Measurements from ENCODE around the gene DNAJC9.

DNA sequence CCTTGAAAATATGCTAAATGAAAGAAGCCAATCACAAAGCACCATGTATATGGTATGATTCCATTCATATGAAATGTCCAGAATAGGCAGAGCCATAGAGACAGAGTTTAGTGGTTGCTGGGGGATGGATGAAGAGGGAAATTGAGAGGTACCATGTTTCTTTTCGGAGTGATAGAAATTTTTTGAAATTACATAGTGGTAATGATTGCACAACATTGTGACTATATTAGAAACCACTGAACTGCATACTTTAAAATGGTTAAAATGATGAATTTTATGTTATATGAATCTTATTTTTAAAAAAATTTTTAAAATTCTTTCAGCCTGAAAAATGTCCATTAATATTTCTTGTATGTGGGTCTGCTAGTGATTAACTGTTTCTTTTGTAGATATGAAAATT, 26.1 kb downstream of the DNAJC9 start:
- TF ChIP-seq, protein P1, sequence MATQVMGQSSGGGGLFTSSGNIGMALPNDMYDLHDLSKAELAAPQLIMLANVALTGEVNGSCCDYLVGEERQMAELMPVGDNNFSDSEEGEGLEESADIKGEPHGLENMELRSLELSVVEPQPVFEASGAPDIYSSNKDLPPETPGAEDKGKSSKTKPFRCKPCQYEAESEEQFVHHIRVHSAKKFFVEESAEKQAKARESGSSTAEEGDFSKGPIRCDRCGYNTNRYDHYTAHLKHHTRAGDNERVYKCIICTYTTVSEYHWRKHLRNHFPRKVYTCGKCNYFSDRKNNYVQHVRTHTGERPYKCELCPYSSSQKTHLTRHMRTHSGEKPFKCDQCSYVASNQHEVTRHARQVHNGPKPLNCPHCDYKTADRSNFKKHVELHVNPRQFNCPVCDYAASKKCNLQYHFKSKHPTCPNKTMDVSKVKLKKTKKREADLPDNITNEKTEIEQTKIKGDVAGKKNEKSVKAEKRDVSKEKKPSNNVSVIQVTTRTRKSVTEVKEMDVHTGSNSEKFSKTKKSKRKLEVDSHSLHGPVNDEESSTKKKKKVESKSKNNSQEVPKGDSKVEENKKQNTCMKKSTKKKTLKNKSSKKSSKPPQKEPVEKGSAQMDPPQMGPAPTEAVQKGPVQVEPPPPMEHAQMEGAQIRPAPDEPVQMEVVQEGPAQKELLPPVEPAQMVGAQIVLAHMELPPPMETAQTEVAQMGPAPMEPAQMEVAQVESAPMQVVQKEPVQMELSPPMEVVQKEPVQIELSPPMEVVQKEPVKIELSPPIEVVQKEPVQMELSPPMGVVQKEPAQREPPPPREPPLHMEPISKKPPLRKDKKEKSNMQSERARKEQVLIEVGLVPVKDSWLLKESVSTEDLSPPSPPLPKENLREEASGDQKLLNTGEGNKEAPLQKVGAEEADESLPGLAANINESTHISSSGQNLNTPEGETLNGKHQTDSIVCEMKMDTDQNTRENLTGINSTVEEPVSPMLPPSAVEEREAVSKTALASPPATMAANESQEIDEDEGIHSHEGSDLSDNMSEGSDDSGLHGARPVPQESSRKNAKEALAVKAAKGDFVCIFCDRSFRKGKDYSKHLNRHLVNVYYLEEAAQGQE (IDR thresholded peaks at IDR 0.05; ENCODE audit: borderline replicate concordance): no peak
- TF ChIP-seq CTCF (IDR thresholded peaks at IDR 0.05; ENCODE audit: poor library complexity, severe bottlenecking): no peak
- TF ChIP-seq POLR2AphosphoS5 (IDR thresholded peaks at IDR 0.05): no peak
- TF ChIP-seq EZH2 (IDR thresholded peaks at IDR 0.05; ENCODE audit: borderline replicate concordance, insufficient read depth, low read length, poor library complexity, severe bottlenecking): no peak

Measured in neural cell (in vitro differentiated cells).